ENCODE data around the gene GLCE. TPM values are rescaled to one million over a fixed set of nuclear protein-coding genes. Genes with fewer than 3 reads are reported as not detected.

GLCE gene
- total RNA-seq, 4 donors from 2014 or later = 11.6 to 20.3 (median 16.0) TPM

DNA sequence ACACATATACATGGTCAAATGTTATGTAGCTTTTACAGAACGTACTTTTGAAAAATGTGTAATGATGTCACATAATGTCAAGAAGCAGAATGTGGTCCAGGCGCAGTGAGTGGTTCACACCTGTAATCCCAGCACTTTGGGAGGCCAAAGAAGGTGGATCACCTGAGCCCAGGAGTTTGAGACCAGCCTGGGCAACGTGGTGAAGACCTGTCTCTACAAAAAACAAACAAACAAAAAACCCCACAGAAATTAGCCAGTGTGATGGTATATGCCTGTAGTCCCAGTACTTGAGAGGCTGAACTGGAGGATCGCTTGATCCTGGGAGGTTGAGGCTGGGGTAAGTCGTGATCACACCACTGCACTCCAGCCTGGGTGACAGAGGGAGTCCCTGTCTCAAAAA is 15.9 kb upstream of the GLCE start:
- H3K27me3 ChIP-seq = no peaks in the 10 kb centered on the region
- WGBS, 2 donors = 72 to 83% methylated on average over 5 of the region's 5 CpGs

DNA sequence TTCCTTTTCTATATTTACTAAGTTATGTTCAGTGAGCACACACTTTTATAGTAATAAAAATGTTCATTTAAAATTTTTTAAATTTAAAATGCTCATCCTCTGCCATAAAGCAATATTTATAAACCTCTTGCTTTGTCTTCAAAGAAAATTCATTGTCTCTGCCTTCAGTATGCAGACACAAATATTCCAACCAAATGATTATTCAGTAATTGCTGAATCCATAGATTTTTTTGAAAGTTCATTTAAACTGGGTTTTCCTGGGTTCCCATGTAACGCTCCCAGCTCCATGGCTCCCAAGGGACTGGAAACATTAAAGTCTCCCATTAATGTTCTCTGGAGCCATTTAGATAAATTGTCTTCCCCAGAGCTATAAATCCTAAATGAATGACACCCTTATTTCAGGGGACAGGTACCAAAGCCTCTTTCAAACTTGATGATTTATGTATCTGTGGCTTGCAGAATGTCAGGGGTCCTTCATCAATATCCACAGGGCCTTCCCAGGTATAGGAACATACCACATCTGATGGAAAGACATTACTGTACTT is 15.2 kb upstream of the GLCE start:
- no peak for DNase-seq (ENCODE audit: low spot score in 2 of 2)
- WGBS, 2 donors = 56 to 78% methylated on average over 1 of the region's 1 CpG
- Histone ChIP-seq H3K4me3 (no peak overlapping the region), H3K36me3 (no peaks in the 10 kb centered on the region), H3K9me3 (no peaks in the 10 kb centered on the region), H3K4me1 (peaks cover 0 to 9% (median 0%) of the 10 kb centered on the region in 4 donors), H3K27me3 (no peaks in the 10 kb centered on the region), H3K27ac (no peak overlapping the region)
- TF ChIP-seq EP300 (IDR thresholded peaks at IDR 0.05) (no peak), POLR2A (IDR thresholded peaks at IDR 0.05) (no peak)
- TF ChIP-seq, protein P1, sequence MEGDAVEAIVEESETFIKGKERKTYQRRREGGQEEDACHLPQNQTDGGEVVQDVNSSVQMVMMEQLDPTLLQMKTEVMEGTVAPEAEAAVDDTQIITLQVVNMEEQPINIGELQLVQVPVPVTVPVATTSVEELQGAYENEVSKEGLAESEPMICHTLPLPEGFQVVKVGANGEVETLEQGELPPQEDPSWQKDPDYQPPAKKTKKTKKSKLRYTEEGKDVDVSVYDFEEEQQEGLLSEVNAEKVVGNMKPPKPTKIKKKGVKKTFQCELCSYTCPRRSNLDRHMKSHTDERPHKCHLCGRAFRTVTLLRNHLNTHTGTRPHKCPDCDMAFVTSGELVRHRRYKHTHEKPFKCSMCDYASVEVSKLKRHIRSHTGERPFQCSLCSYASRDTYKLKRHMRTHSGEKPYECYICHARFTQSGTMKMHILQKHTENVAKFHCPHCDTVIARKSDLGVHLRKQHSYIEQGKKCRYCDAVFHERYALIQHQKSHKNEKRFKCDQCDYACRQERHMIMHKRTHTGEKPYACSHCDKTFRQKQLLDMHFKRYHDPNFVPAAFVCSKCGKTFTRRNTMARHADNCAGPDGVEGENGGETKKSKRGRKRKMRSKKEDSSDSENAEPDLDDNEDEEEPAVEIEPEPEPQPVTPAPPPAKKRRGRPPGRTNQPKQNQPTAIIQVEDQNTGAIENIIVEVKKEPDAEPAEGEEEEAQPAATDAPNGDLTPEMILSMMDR (IDR thresholded peaks at IDR 0.05) = no peak

More for the DNA sequence above, 15.9 kb upstream of the GLCE start:
- H3K4me3 ChIP-seq = no peak overlapping the region
- H3K27ac ChIP-seq = no peak overlapping the region
- no peaks in the 10 kb centered on the region for H3K36me3 ChIP-seq
- no peaks in the 10 kb centered on the region for H3K9me3 ChIP-seq
- H3K4me1 ChIP-seq = peaks cover 0 to 9% (median 0%) of the 10 kb centered on the region in 4 donors
- TF ChIP-seq POLR2A (IDR thresholded peaks at IDR 0.05) (no peak), EP300 (IDR thresholded peaks at IDR 0.05) (no peak)
- TF ChIP-seq, protein P1 (IDR thresholded peaks at IDR 0.05) = no peak
- no peak for DNase-seq (ENCODE audit: low spot score in 2 of 2)

DNA sequence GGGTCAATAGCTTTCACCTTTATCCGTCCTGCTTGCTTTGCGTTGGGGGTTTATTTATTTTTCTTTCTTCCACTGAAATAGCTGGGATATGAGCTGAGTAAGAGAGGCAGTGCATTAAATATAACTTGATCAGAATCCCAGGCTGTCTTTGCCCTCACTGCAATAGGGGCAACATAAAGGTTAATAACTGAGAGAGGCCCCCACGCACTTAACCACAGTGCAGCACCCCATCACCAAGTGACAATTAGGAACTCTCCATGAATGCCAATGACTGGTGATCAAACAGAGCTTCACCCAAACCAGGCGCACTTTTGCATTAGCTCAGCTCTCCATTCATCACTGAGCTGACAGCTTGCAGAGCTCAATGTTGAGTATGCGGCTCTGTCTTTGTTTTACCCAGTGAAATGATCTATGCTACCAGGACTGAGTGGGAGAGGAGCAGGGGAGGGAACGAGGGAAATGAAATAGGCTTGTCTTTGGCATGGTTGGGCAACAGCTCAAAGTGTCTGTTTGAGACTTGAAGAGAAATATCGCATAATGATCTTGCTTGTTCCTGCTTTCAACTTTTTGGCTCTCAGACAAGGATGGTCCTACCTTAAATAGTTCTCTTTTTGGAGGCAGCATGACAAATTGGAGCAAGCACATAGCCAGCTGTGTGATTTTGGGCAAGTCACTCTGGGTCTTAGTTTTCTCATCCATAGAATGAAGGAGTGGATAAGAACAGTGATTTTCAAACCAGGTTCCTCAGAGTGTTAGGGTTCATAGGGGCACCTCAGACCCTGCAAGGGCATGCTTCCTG is 14.5 kb upstream of the GLCE start:
- Histone ChIP-seq H3K4me3 (no peak overlapping the region), H3K27me3 (peaks cover 0 to 4% of the 10 kb centered on the region in 2 donors), H3K4me1 (peaks cover 0 to 9% (median 0%) of the 10 kb centered on the region in 4 donors), H3K36me3 (no peaks in the 10 kb centered on the region), H3K9me3 (no peaks in the 10 kb centered on the region), H3K27ac (no peak overlapping the region)
- 27 to 36% methylated on average over 7 of the region's 7 CpGs for WGBS, 2 donors
- no peak for DNase-seq (ENCODE audit: low spot score in 2 of 2)
- TF ChIP-seq EP300 (IDR thresholded peaks at IDR 0.05) (no peak), POLR2A (IDR thresholded peaks at IDR 0.05) (no peak)
- TF ChIP-seq, protein P1 (IDR thresholded peaks at IDR 0.05) = no peak

DNA sequence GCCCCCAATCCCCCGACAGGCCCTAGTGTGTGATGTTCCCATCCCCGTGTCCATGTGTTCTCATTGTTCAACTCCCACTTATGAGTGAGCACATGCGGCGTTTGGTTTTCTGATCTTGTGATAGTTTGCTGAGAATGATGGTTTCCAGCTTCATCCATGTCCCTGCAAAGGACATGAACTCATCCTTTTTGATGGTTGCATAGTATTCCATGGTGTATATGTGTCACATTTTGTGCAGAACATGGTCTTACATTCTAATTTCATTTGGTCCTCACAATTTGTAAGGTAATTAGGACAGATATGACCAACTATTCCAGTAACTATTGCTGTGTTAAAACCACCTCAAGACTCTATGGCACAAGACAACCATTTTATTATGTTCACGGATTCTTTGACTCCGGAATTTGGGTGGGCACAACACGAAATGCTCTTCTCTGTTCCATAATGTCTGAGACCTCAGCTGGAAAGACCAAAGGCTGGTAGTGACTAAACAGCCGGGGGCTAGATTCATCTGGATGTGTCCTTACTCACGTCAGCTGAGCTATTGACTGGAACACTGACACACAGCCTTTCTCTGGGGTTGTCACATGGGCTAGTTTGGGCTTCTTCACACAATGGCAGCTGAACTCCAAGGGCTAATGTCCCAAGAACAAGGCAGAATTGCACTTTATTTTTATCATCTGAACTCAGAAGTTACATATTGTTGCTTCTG is 13.6 kb upstream of the GLCE start:
- H3K27me3 ChIP-seq = peaks cover 0 to 7% of the 10 kb centered on the region in 2 donors
- no peaks in the 10 kb centered on the region for H3K36me3 ChIP-seq
- TF ChIP-seq EP300 (IDR thresholded peaks at IDR 0.05) (no peak), POLR2A (IDR thresholded peaks at IDR 0.05) (no peak)
- TF ChIP-seq, protein P1 (IDR thresholded peaks at IDR 0.05) = no peak
- DNase-seq (ENCODE audit: low spot score in 2 of 2) = no peak
- H3K9me3 ChIP-seq = no peaks in the 10 kb centered on the region
- H3K4me1 ChIP-seq = peaks cover 0 to 9% (median 0%) of the 10 kb centered on the region in 4 donors
- 93 to 97% methylated on average over 9 of the region's 9 CpGs for WGBS, 2 donors
- no peak overlapping the region for H3K4me3 ChIP-seq
- no peak overlapping the region for H3K27ac ChIP-seq
